Common myeloid progenitor, CD34-positive (primary cell): Measurements from ENCODE around the gene SRI.

Source experiments
- CTCF ChIA-PET: fragments of 350-600 bp; sonication (Branson Sonifier 250); formaldehyde crosslinking; loops from one replicate; lab custom pipeline; 2021; ENCODE audit warnings: antibody characterized with exemption; lab: Charles Lee
- POLR2A ChIA-PET: fragments of 350-600 bp; sonication (Branson Sonifier 250); formaldehyde crosslinking; loops from one replicate; lab custom pipeline; 2021; ENCODE audit warnings: antibody characterized with exemption; lab: Charles Lee
- DNase-seq, 3 donors: peaks; one replicate each; pipeline versions ENCODE4 v3.0.0 to v3.0.0-alpha.2; 2013
- H3K27ac ChIP-seq, 2 experiments: 1 replicate in 1 of 2; 2 replicates in 1 of 2; pipeline ENCODE4 v1.7.0; 2013; ENCODE audit warnings: inconsistent platforms in 2 of 2, low read length in 2 of 2, mild to moderate bottlenecking in 2 of 2, low read depth in 1 of 2, moderate library complexity in 1 of 2; ENCODE audit not compliant: severe bottlenecking in 2 of 2, insufficient read depth in 1 of 2, poor library complexity in 1 of 2
- H3K27me3 ChIP-seq, 5 experiments: replicated peaks in 2 of 5; 1 replicate in 3 of 5; 2 replicates in 2 of 5; pipeline versions ENCODE4 v1.6.1 to v1.7.0; 2013; ENCODE audit warnings: low read length in 4 of 5, mild to moderate bottlenecking in 2 of 5, moderate library complexity in 2 of 5, inconsistent platforms in 1 of 5; ENCODE audit not compliant: insufficient read depth in 5 of 5, control insufficient read depth in 4 of 5
- H3K36me3 ChIP-seq, 4 experiments: 1 replicate in 2 of 4; 2 replicates in 2 of 4; pipeline versions ENCODE4 v1.6.1 to v1.7.0; 2013; ENCODE audit warnings: low read length in 3 of 4, control low read depth in 1 of 4, mild to moderate bottlenecking in 1 of 4; ENCODE audit not compliant: control insufficient read depth in 4 of 4, insufficient read depth in 4 of 4
- H3K4me1 ChIP-seq, 4 experiments: 1 replicate in 3 of 4; 2 replicates in 1 of 4; pipeline versions ENCODE4 v1.6.1 to v1.7.1; 2013; ENCODE audit warnings: low read length in 3 of 4, mild to moderate bottlenecking in 3 of 4, control low read depth in 1 of 4, inconsistent platforms in 1 of 4, moderate library complexity in 1 of 4; ENCODE audit not compliant: control insufficient read depth in 4 of 4, insufficient read depth in 4 of 4; ENCODE audit errors: control extremely low read depth in 1 of 4
- H3K4me3 ChIP-seq, 7 experiments: 1 replicate in 4 of 7; 2 replicates in 3 of 7; pipeline versions ENCODE4 v1.5.1 to v1.7.0; 2013; ENCODE audit warnings: mild to moderate bottlenecking in 7 of 7, low read length in 6 of 7, moderate library complexity in 6 of 7, inconsistent platforms in 2 of 7, low read depth in 2 of 7, control low read depth in 1 of 7; ENCODE audit not compliant: insufficient read depth in 4 of 7, control insufficient read depth in 1 of 7; ENCODE audit errors: extremely low read depth in 1 of 7
- H3K9me3 ChIP-seq, 5 experiments: 1 replicate in 4 of 5; 2 replicates in 1 of 5; pipeline versions ENCODE4 v1.6.1 to v1.7.1; 2013; ENCODE audit warnings: low read length in 4 of 5, mild to moderate bottlenecking in 2 of 5, inconsistent platforms in 1 of 5, low read depth in 1 of 5, moderate library complexity in 1 of 5; ENCODE audit not compliant: control insufficient read depth in 4 of 5, insufficient read depth in 2 of 5; ENCODE audit errors: control extremely low read depth in 1 of 5
- WGBS: methylation state at CpG from one replicate; pipeline ENCODE4 v1.1.5; 2013; ENCODE audit not compliant: insufficient coverage; 5-methylcytosine and 5-hydroxymethylcytosine counted together

Gene SRI

GRCh38 chr7:88243345-88243909 is 23.6 kb upstream of the SRI start:
- Histone ChIP-seq H3K36me3 (no peaks in the 10 kb centered on the region), H3K27me3 (no peaks in the 10 kb centered on the region), H3K4me3 (no peak overlapping the region), H3K27ac (no peak overlapping the region), H3K4me1 (no peaks in the 10 kb centered on the region), H3K9me3 (no peaks in the 10 kb centered on the region)
- ChIA-PET POLR2A (no interaction called here), CTCF (interaction anchor here (0.7 to 2.6 kb wide), 11 partner anchors 17 to 1528 kb away, joined by 3 to 11 read pairs (median 5); no protein-coding TSS in a partner anchor)
- DNase-seq: peak; percentile 50 to 75 (median 73)
- WGBS: 50% methylated on average over 2 of the region's 2 CpGs

GRCh38 chr7:88239852-88240251 is 20.0 kb upstream of the SRI start:
- no peak overlapping the region for H3K27ac ChIP-seq
- H3K27me3 ChIP-seq: no peaks in the 10 kb centered on the region
- CTCF ChIA-PET: no interaction called here
- POLR2A ChIA-PET: no interaction called here
- WGBS: no CpG with 5 or more reads among the region's 1 CpG
- no peaks in the 10 kb centered on the region for H3K4me1 ChIP-seq
- DNase-seq: no peak
- no peak overlapping the region for H3K4me3 ChIP-seq
- no peaks in the 10 kb centered on the region for H3K9me3 ChIP-seq
- H3K36me3 ChIP-seq: no peaks in the 10 kb centered on the region

DNA sequence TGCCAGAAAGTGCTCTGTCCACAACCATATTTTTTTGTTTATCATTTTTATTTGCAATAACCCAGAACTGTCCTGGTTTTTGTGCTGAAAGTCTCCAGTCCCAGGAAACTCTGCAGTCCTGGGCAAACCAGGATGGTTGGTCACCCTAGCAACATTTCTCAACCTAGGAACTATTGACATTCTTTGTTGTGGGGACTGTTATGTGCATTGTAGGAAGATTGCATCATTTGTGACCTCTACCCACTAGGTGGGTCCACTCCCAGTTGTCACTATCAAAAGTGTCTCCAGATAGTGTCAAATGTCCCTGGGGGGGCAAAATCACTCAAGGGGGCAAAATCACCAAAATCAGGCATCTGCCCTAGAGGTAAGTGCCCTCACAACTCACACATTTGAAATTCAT is 14.0 kb upstream of the SRI start:
- ChIA-PET POLR2A (no interaction called here), CTCF (no interaction called here)
- Histone ChIP-seq H3K27me3 (no peaks in the 10 kb centered on the region), H3K4me1 (no peaks in the 10 kb centered on the region), H3K9me3 (no peaks in the 10 kb centered on the region), H3K27ac (no peak overlapping the region), H3K4me3 (no peak overlapping the region), H3K36me3 (no peaks in the 10 kb centered on the region)
- DNase-seq: no peak

GRCh38 chr7:88230646-88231045 is 10.8 kb upstream of the SRI start:
- no peak for DNase-seq
- Histone ChIP-seq H3K27ac (no peak overlapping the region), H3K4me1 (no peaks in the 10 kb centered on the region), H3K36me3 (no peaks in the 10 kb centered on the region), H3K9me3 (peaks cover 0 to 2% (median 0%) of the 10 kb centered on the region in 5 experiments), H3K27me3 (no peaks in the 10 kb centered on the region), H3K4me3 (no peak overlapping the region)
- POLR2A ChIA-PET: no interaction called here
- CTCF ChIA-PET: no interaction called here
- WGBS: 91% methylated on average over 5 of the region's 5 CpGs

- WGBS: 100% methylated on average over 1 of the region's 4 CpGs
- DNase-seq: no peak
- no peaks in the 10 kb centered on the region for H3K27me3 ChIP-seq
- ChIA-PET POLR2A (no interaction called here), CTCF (interaction anchor here (0.9 to 1.2 kb wide), 2 partner anchors 9 to 12 kb away, joined by 3 to 6 read pairs; partner anchors contain the start of gene SRI)
- H3K36me3 ChIP-seq: no peaks in the 10 kb centered on the region
- peaks cover 0 to 8% (median 4%) of the 10 kb centered on the region in 4 experiments for H3K4me1 ChIP-seq
- peaks cover 0 to 2% (median 0%) of the 10 kb centered on the region in 5 experiments for H3K9me3 ChIP-seq
- H3K4me3 ChIP-seq: no peak overlapping the region
- no peak overlapping the region for H3K27ac ChIP-seq
Measured at GRCh38 chr7:88229302-88229995, 9.6 kb upstream of the SRI start.

DNA sequence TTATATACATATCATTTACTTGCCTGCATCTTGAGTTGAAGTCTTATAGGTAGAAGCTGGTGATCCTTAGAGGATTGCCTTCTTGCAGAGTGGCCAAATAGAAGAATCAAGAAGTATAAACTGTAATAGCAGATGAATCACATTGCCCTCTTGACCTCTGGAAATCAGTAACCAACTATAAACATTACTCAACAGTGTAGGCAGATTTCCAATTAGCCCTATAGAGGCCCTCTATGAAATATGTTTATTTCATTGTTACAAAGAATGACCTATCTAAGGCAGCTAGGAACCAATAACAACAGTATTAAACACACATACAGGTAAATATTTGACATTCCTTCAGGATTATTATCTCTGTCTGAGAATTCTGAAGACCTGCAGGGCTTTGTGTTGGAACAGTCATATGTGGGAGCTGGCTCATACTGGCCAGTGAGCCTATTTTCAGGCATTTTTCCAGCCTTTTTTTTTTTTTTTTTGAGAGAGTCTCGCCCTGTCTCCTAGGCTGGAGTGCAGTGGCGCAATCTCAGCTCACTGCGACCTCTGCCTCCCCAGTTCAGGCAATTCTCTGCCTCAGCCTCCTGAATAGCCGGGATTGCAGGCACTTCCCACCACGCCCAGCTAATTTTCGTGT is 7.2 kb upstream of the SRI start:
- no peak for DNase-seq
- ChIA-PET POLR2A (no interaction called here), CTCF (interaction anchor here (0.7 kb wide), 1 partner anchor 140 kb away, joined by 3 read pairs; no protein-coding TSS in a partner anchor)
- 90% methylated on average over 2 of the region's 6 CpGs for whole genome bisulfite sequencing
- no peaks in the 10 kb centered on the region for H3K27me3 ChIP-seq
- H3K27ac ChIP-seq: no peak overlapping the region
- no peaks in the 10 kb centered on the region for H3K36me3 ChIP-seq
- H3K4me1 ChIP-seq: peaks cover 0 to 9% (median 4%) of the 10 kb centered on the region in 4 experiments
- H3K9me3 ChIP-seq: peaks cover 0 to 2% (median 0%) of the 10 kb centered on the region in 5 experiments
- H3K4me3 ChIP-seq: no peak overlapping the region

DNA sequence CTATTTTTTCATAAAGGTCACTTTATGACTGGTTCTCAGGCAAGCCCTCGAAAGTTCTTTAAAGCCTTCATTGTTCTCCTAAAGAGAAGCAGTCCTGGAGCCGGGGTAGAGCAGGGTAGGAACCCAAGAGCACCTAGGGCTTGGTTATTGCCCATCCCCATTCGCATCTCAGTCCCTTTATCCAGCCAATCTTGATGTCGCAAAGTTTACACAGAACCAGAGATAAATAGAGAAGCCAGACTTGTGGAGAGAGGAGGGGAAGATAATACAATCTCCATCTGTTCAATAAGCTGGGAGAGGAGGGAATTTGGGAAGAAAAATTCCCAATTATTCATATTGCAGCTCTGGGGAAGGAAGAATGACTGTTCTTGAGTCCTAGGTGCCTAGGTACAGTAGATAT is 6.4 kb upstream of the SRI start:
- no peak for DNase-seq
- ChIA-PET CTCF (interaction anchor here (0.8 to 1.1 kb wide), 2 partner anchors 23 to 120 kb away, joined by 3 read pairs; no protein-coding TSS in a partner anchor), POLR2A (no interaction called here)
- Histone ChIP-seq H3K4me1 (peaks cover 0 to 9% (median 5%) of the 10 kb centered on the region in 4 experiments), H3K36me3 (no peaks in the 10 kb centered on the region), H3K27ac (no peak overlapping the region), H3K4me3 (no peak overlapping the region), H3K9me3 (peaks cover 0 to 2% (median 0%) of the 10 kb centered on the region in 5 experiments), H3K27me3 (no peaks in the 10 kb centered on the region)
- 87% methylated on average over 3 of the region's 4 CpGs for WGBS
